HEK293T (cell line): Measurements from ENCODE around the gene EIF2B1.

Experiments used
- ARNT ChIP-seq: fragments of 450-650 bp; IDR thresholded peaks from 2 replicates; pipeline ENCODE4 v1.6.1; 2017; ENCODE audit warnings: mild to moderate bottlenecking
- BHLHE40 ChIP-seq: fragments of 450-650 bp; IDR thresholded peaks from 2 replicates; pipeline ENCODE4 v1.6.1; 2016; ENCODE audit warnings: mild to moderate bottlenecking, moderate library complexity, borderline replicate concordance
- CTBP1 ChIP-seq: fragments of 450-650 bp; IDR thresholded peaks from 2 replicates; pipeline ENCODE4 v1.6.1; 2016; ENCODE audit warnings: borderline replicate concordance
- ELF4 ChIP-seq: fragments of 450-650 bp; IDR thresholded peaks from 2 replicates; pipeline ENCODE4 v1.6.1; 2017; ENCODE audit warnings: antibody characterized with exemption
- FOXA1 ChIP-seq: fragments of 450-650 bp; IDR thresholded peaks from 2 replicates; pipeline ENCODE4 v1.6.1; 2016; ENCODE audit warnings: mild to moderate bottlenecking
- FOXK2 ChIP-seq: fragments of 450-650 bp; IDR thresholded peaks from 2 replicates; pipeline ENCODE4 v1.6.1; 2016; ENCODE audit warnings: mild to moderate bottlenecking
- FOXM1 ChIP-seq: fragments of 450-650 bp; IDR thresholded peaks from 2 replicates; pipeline ENCODE4 v1.6.1; 2017; ENCODE audit warnings: mild to moderate bottlenecking, borderline replicate concordance
- HDGF ChIP-seq: fragments of 450-650 bp; IDR thresholded peaks from 2 replicates; pipeline ENCODE4 v1.6.1; 2017; ENCODE audit warnings: antibody characterized with exemption, borderline replicate concordance
- L3MBTL2 ChIP-seq: fragments of 450-650 bp; conservative IDR thresholded peaks from 2 replicates; pipeline ENCODE4 v1.6.1; 2016; ENCODE audit warnings: mild to moderate bottlenecking
- NFRKB ChIP-seq: fragments of 450-650 bp; IDR thresholded peaks from 2 replicates; pipeline ENCODE4 v1.6.1; 2016; ENCODE audit warnings: mild to moderate bottlenecking, moderate library complexity
- PKNOX1 ChIP-seq: fragments of 450-650 bp; IDR thresholded peaks from 2 replicates; pipeline ENCODE4 v1.6.1; 2016
- SP1 ChIP-seq: fragments of 450-650 bp; IDR thresholded peaks from 2 replicates; pipeline ENCODE4 v1.6.1; 2017
- SUZ12 ChIP-seq: fragments of 450-650 bp; IDR thresholded peaks from 2 replicates; pipeline ENCODE4 v1.6.1; 2016; ENCODE audit warnings: mild to moderate bottlenecking
- ZNF384 ChIP-seq: fragments of 450-650 bp; IDR thresholded peaks from 2 replicates; pipeline ENCODE4 v1.6.1; 2016

- TF ChIP-seq NFRKB (no peak), FOXK2 (no peak), FOXM1 (no peak), SP1 (no peak), BHLHE40 (no peak), FOXA1 (no peak), ELF4 (no peak), PKNOX1 (no peak), HDGF (no peak), SUZ12 (no peak), ZNF384 (no peak), CTBP1 (no peak), ARNT (no peak), L3MBTL2 (no peak)
Measured at GRCh38 chr12:123608182-123608581, 25.3 kb downstream of the EIF2B1 start.
